GM19455 (cell line): ENCODE results near the gene GRIK3.

Experiments
- ATAC-seq: cut with Tn5 transposase; IDR thresholded peaks from one replicate; pipeline ENCODE4 v1.9.1; 2021; ENCODE audit not compliant: unreplicated experiment

GRIK3 gene

GRCh38 chr1:36859926-36860325 is 174.4 kb downstream of the GRIK3 start:
- no peak for ATAC-seq

GRCh38 chr1:36858981-36859380 is 175.3 kb downstream of the GRIK3 start:
- no peak for ATAC-seq

GRCh38 chr1:36858553-36858952 is 175.8 kb downstream of the GRIK3 start:
- no peak for ATAC-seq

- ATAC-seq: no peak
These were observed 176.6 kb downstream of the GRIK3 start for GRCh38 chr1:36857754-36858153.

- ATAC-seq: no peak
These were observed 178.4 kb downstream of the GRIK3 start for GRCh38 chr1:36855699-36856494.

- ATAC-seq: no peak
These were observed 180.7 kb downstream of the GRIK3 start for GRCh38 chr1:36853638-36854037.

GRCh38 chr1:36852586-36852985 is 181.7 kb downstream of the GRIK3 start:
- ATAC-seq: no peak

- no peak for ATAC-seq
These were observed 182.7 kb downstream of the GRIK3 start for GRCh38 chr1:36851595-36851994.

- ATAC-seq: no peak
These were observed 183.2 kb downstream of the GRIK3 start for GRCh38 chr1:36851087-36851486.

GRCh38 chr1:36849956-36850355 is 184.4 kb downstream of the GRIK3 start:
- no peak for ATAC-seq

- ATAC-seq: no peak
These were observed 186.6 kb downstream of the GRIK3 start for GRCh38 chr1:36847761-36848160.

GRCh38 chr1:36847186-36847585 is 187.1 kb downstream of the GRIK3 start:
- no peak for ATAC-seq

GRCh38 chr1:36846357-36846756 is 188.0 kb downstream of the GRIK3 start:
- ATAC-seq: no peak

GRCh38 chr1:36845802-36846201 is 188.5 kb downstream of the GRIK3 start:
- ATAC-seq: no peak

- ATAC-seq: no peak
These were observed 189.4 kb downstream of the GRIK3 start for GRCh38 chr1:36844917-36845316.

GRCh38 chr1:36843906-36844610 is 190.3 kb downstream of the GRIK3 start:
- ATAC-seq: no peak

GRCh38 chr1:36843027-36843426 is 191.3 kb downstream of the GRIK3 start:
- ATAC-seq: no peak

GRCh38 chr1:36842448-36842847 is 191.9 kb downstream of the GRIK3 start:
- no peak for ATAC-seq

- ATAC-seq: no peak
These were observed 194.8 kb downstream of the GRIK3 start for GRCh38 chr1:36839485-36839884.

GRCh38 chr1:36838888-36839287 is 195.4 kb downstream of the GRIK3 start:
- no peak for ATAC-seq

GRCh38 chr1:36836916-36837315 is 197.4 kb downstream of the GRIK3 start:
- ATAC-seq: no peak

GRCh38 chr1:36836196-36836883 is 198.0 kb downstream of the GRIK3 start:
- no peak for ATAC-seq
